Left lobe of liver (tissue), 1 donor: ENCODE results near the gene LRRC36. TPM values are rescaled to one million over a fixed set of nuclear protein-coding genes. Genes with fewer than 3 reads are reported as not detected.

Experiments used
- total RNA-seq: library from RNA; stranded (reverse); gene quantifications from one replicate; pipeline ENCODE4 v1.2.1, GENCODE V29; 2021
- donor health status: DM: no; HTN: yes; CAD: no.

The LRRC36 gene
- total RNA-seq, 1 donor from 2014 or later = 0.25 TPM

Other genes starting within 250 kb of the LRRC36 start
- 29.1 TPM for gene PHAF1, start 216.9 kb upstream of the LRRC36 start, total RNA-seq
- 1.6 TPM for gene B3GNT9, start 175.8 kb upstream of the LRRC36 start, total RNA-seq
- 12.1 TPM for gene TRADD, start 166.9 kb upstream of the LRRC36 start, total RNA-seq
- 20.6 TPM for gene FBXL8, start 166.9 kb upstream of the LRRC36 start, total RNA-seq
- 60.5 TPM for gene HSF4, start 162.1 kb upstream of the LRRC36 start, total RNA-seq
- gene NOL3, start 156.3 kb upstream of the LRRC36 start, total RNA-seq = 40.7 TPM
- 14.9 TPM for gene MATCAP1, start 142.9 kb upstream of the LRRC36 start, total RNA-seq
- 1.8 TPM for gene EXOC3L1, start 136.7 kb upstream of the LRRC36 start, total RNA-seq
- 19.0 TPM for gene E2F4, start 134.7 kb upstream of the LRRC36 start, total RNA-seq
- 5.2 TPM for gene ELMO3, start 127.7 kb upstream of the LRRC36 start, total RNA-seq
- gene TMEM208, start 99.7 kb upstream of the LRRC36 start, total RNA-seq = 44.9 TPM
- gene FHOD1, start 79.3 kb upstream of the LRRC36 start, total RNA-seq = 5.9 TPM
- 0.30 TPM for gene SLC9A5, start 77.8 kb upstream of the LRRC36 start, total RNA-seq
- 0.20 TPM for gene PLEKHG4, start 47.3 kb upstream of the LRRC36 start, total RNA-seq
- not detected for gene KCTD19, start 74 bp upstream of the LRRC36 start, total RNA-seq
- 0.40 TPM for gene TPPP3, start 66.7 kb downstream of the LRRC36 start, total RNA-seq
- 1.6 TPM for gene ZDHHC1, start 89.7 kb downstream of the LRRC36 start, total RNA-seq
- gene HSD11B2, start 104.3 kb downstream of the LRRC36 start, total RNA-seq = 3.1 TPM
- gene ATP6V0D1, start 154.3 kb downstream of the LRRC36 start, total RNA-seq = 48.2 TPM
- not detected for gene AGRP, start 156.7 kb downstream of the LRRC36 start, total RNA-seq
- 29.7 TPM for gene RIPOR1, start 202.0 kb downstream of the LRRC36 start, total RNA-seq
- gene CTCF, start 235.7 kb downstream of the LRRC36 start, total RNA-seq = 13.4 TPM